HepG2 (cell line): ENCODE measurements around the gene PPP3CB. TPM values are rescaled to one million over a fixed set of nuclear protein-coding genes. Genes with fewer than 3 reads are reported as not detected.

ENCODE experiments used
- ATAC-seq: fragments of 200-7000 bp; cut with Tn5 transposase; 3 replicates; pipeline ENCODE4 v1.9.1; 2020; ENCODE audit warnings: mild to moderate bottlenecking, moderate library complexity
- BruUV-seq: library from RNA; stranded (reverse); fragments of 400-500 nt; replicated peaks from 2 replicates; lab custom pipeline; 2021; lab: Mats Ljungman, UMichigan
- CTCF ChIA-PET: fragments of 300-600 bp; formaldehyde crosslinking; extraction: SDS; loops from one replicate; lab custom pipeline; 2021; ENCODE audit warnings: low total read pairs, inconsistent platforms, low intra/inter-chr PET ratio; lab: Yijun Ruan, JAX
- POLR2A ChIA-PET: fragments of 350-600 bp; sonication (Branson Sonifier 250); formaldehyde crosslinking; loops from one replicate; lab custom pipeline; 2020; ENCODE audit warnings: antibody characterized with exemption, inconsistent platforms; lab: Yijun Ruan, JAX
- DNase-seq: peaks from one replicate; pipeline ENCODE4 v3.0.0-alpha.2; 2015; ENCODE audit warnings: low spot score
- FAIRE-seq: peaks from 3 replicates; lab custom pipeline; 2011; peaks lifted over from hg19 to GRCh38; lab: Jason Lieb, UNC
- H2AFZ ChIP-seq: one replicate; pipeline ENCODE4 v1.6.1; 2011; ENCODE audit warnings: low read length, inconsistent platforms
- H3K27ac ChIP-seq: fragments of 300-600 bp; 3 replicates; pipeline ENCODE4 v1.8.0; 2011; ENCODE audit warnings: mixed run types, mild to moderate bottlenecking, mixed read lengths, low read length, inconsistent platforms; ENCODE audit not compliant: insufficient read depth; ENCODE audit errors: extremely low read length
- H3K27me3 ChIP-seq, 2 experiments: fragments of 200-600 bp in 1 of 2; 2 replicates in 1 of 2; 3 replicates in 1 of 2; pipeline versions ENCODE4 v1.6.0 to v1.8.0; 2011; ENCODE audit warnings: low read length in 2 of 2, mild to moderate bottlenecking in 2 of 2, moderate library complexity in 2 of 2, inconsistent platforms in 1 of 2; ENCODE audit not compliant: insufficient read depth in 2 of 2, control insufficient read depth in 1 of 2
- H3K36me3 ChIP-seq, 2 experiments: fragments of 200-600 bp in 1 of 2; replicated peaks in 1 of 2; 2 replicates in 1 of 2; 3 replicates in 1 of 2; pipeline versions ENCODE4 v1.5.1 to v1.8.0; 2011; ENCODE audit warnings: low read length in 2 of 2, inconsistent platforms in 1 of 2; ENCODE audit not compliant: insufficient read depth in 2 of 2, control insufficient read depth in 1 of 2
- H3K4me1 ChIP-seq: 2 replicates; pipeline ENCODE4 v1.5.1; 2012; ENCODE audit warnings: low read length, inconsistent platforms; ENCODE audit not compliant: insufficient read depth
- H3K4me2 ChIP-seq: 2 replicates; pipeline ENCODE4 v1.6.0; 2011; ENCODE audit warnings: low read depth, low read length, inconsistent platforms
- H3K4me3 ChIP-seq, 3 experiments: fragments of 200-600 bp in 1 of 3; sonication (generic), shearing (Covaris generic) in 1 of 3; replicated peaks in 1 of 3; 2 replicates each; pipeline ENCODE4 v1.5.1; 2011 to 2016; ENCODE audit warnings: low read length in 3 of 3, inconsistent platforms in 2 of 3, low read depth in 2 of 3, mild to moderate bottlenecking in 2 of 3, control low read depth in 1 of 3, mixed read lengths in 1 of 3; ENCODE audit not compliant: insufficient read depth in 1 of 3
- H3K79me2 ChIP-seq: one replicate; pipeline ENCODE4 v1.6.1; 2011; ENCODE audit warnings: low read length, inconsistent platforms; ENCODE audit not compliant: insufficient read depth
- H3K9ac ChIP-seq: 2 replicates; pipeline ENCODE4 v1.6.0; 2011; ENCODE audit warnings: mild to moderate bottlenecking, low read depth, low read length, inconsistent platforms; ENCODE audit not compliant: insufficient read depth
- H3K9me3 ChIP-seq: 2 replicates; pipeline ENCODE4 v1.5.1; 2012; ENCODE audit warnings: mild to moderate bottlenecking, low read length
- H4K20me1 ChIP-seq: 2 replicates; pipeline ENCODE4 v1.6.0; 2011; ENCODE audit warnings: inconsistent platforms, mild to moderate bottlenecking, low read length, moderate library complexity; ENCODE audit not compliant: insufficient read depth
- ASH2L ChIP-seq: fragments of 300-600, 200-600 bp; sonication (generic); IDR thresholded peaks from 2 replicates; pipeline ENCODE4 v1.7.0; 2017; ENCODE audit warnings: low read depth, mild to moderate bottlenecking, moderate library complexity, mixed read lengths, low read length; ENCODE audit not compliant: insufficient read length
- RORA ChIP-seq: sonication (generic); formaldehyde crosslinking; IDR thresholded peaks from 2 replicates; pipeline ENCODE4 v1.5.0; 2020; ENCODE audit warnings: mild to moderate bottlenecking, missing genetic modification reagents, moderate library complexity
- ZNF609 ChIP-seq: sonication (generic); formaldehyde crosslinking; IDR thresholded peaks from 2 replicates; pipeline ENCODE4 v1.4.0; 2020; ENCODE audit warnings: mild to moderate bottlenecking, missing genetic modification reagents, borderline replicate concordance
- ZNF740 ChIP-seq: sonication (generic); formaldehyde crosslinking; IDR thresholded peaks from 2 replicates; pipeline ENCODE4 v1.4.0; 2020; ENCODE audit warnings: missing genetic modification reagents
- WGBS: methylation state at CpG from one replicate; pipeline ENCODE4 v1.1.6; 2017; ENCODE audit warnings: low lambda C conversion rate; 5-methylcytosine and 5-hydroxymethylcytosine counted together
- in situ Hi-C: cut with HindIII; loops from 2 replicates; pipeline ENCODE4 v1.10.0; 2017; ENCODE audit warnings: low pct_unique_long_range_greater_than_20kb; ENCODE audit not compliant: extremely low pct_ligation_motif_present
- intact Hi-C: fragments of 100-400 bp; cut with micrococcal nuclease; formaldehyde crosslinking; loops from one replicate; pipeline ENCODE4 v1.10.0; 2022; ENCODE audit not compliant: unreplicated experiment
- polyA plus RNA-seq, 8 experiments: library from polyadenylated mRNA; depleted of rRNA in 3 of 8; stranded (reverse) in 7 of 8; unstranded in 1 of 8; fragments of >200 nt; fragmentation: Illumina TruSeq in 4 of 8; extraction: Trizol in 4 of 8; gene quantifications; 2 replicates each; pipeline versions ENCODE4 v1.2.1 to v1.2.3, GENCODE V29; 2011 to 2016; ENCODE audit warnings: low read depth in 4 of 8, missing spikeins in 1 of 8, mixed read lengths in 1 of 8; ENCODE audit not compliant: insufficient read depth in 1 of 8
- total RNA-seq, 5 experiments: library from RNA; depleted of rRNA; stranded (reverse); fragments of >200 nt; fragmentation: Illumina TruSeq; extraction: Trizol; gene quantifications; 2 replicates each; pipeline ENCODE4 v1.2.3, GENCODE V29; 2016; ENCODE audit warnings: low read depth in 1 of 5

The PPP3CB gene
- total and polyA plus RNA-seq, 2 of the 13 experiments (the other 11 are each of a cell fraction or from before 2014, with no cell fraction given), result 8.7 to 11.4 TPM

- FAIRE-seq, result no peak
- intact Hi-C loops (no loop called here), in situ Hi-C loops (loop anchor here (10.0 kb wide), 1 partner anchor 240 kb away; the partner anchor contains the start of gene MRPS16)
These were observed 973 bp downstream of the PPP3CB start for GRCh38 chr10:73494877-73495225.

More at GRCh38 chr10:73494877-73495225, 973 bp downstream of the PPP3CB start:
- Histone ChIP-seq H2AFZ (no peak overlapping the region), H3K36me3 (peaks cover 5 to 9% of the 10 kb centered on the region in 2 experiments), H3K4me2 (peak overlapping the region; percentile 88), H3K27me3 (no peaks in the 10 kb centered on the region; a peak in 1 of 5 replicates), H4K20me1 (no peaks in the 10 kb centered on the region), H3K4me1 (peaks cover 37% of the 10 kb centered on the region), H3K9me3 (no peaks in the 10 kb centered on the region), H3K79me2 (peaks cover 46% of the 10 kb centered on the region), H3K4me3 (peak overlapping the region; percentile 77 to 99 (median 94)), H3K9ac (peak overlapping the region; percentile 96), H3K27ac (peak overlapping the region; percentile 97)
- TF ChIP-seq ZNF609 (CRISPR knock-in tag) (no peak), ASH2L (peak; percentile 6), ZNF740 (CRISPR knock-in tag) (0 out of 2 replicates have a peak, but pooled peaks have one; percentile 2), RORA (0 out of 2 replicates have a peak, but pooled peaks have one; percentile 5)
- TSS peak; percentile 71 for BruUV-seq
- no peak for ATAC-seq
- CTCF ChIA-PET, result interaction anchor here (1.4 kb wide), 1 partner anchor 150 kb away, joined by 3 read pairs; no protein-coding TSS in a partner anchor
- WGBS, result 0% methylated on average over 2 of the region's 2 CpGs
- DNase-seq, result no peak
- POLR2A ChIA-PET, result interaction anchor here (1.0 to 2.2 kb wide), 8 partner anchors 9 to 346 kb away, joined by 3 to 13 read pairs (median 5); partner anchors contain the start of genes ANXA7, MRPS16 and SEC24C
